Heart right ventricle (tissue), 16 donors: ENCODE data around the gene DUS2. TPM values are rescaled to one million over a fixed set of nuclear protein-coding genes. Genes with fewer than 3 reads are reported as not detected.

ENCODE experiments used
- ATAC-seq, 8 donors: fragments of 200-7000 bp; cut with Tn5 transposase; one replicate each; pipeline ENCODE4 v1.9.1; 2020; ENCODE audit warnings: mild to moderate bottlenecking in 8 of 8, moderate library complexity in 8 of 8, moderate number of reproducible peaks in 1 of 8
- DNase-seq, 2 donors: peaks; one replicate each; pipeline ENCODE4 v3.0.0-alpha.2; 2020
- H3K27ac ChIP-seq, 10 donors: fragments of 200-600 bp; sonication (generic) in 2 of 10; one replicate each; pipeline versions ENCODE4 v1.5.0 to v1.8.0; 2020 to 2022; ENCODE audit warnings: mild to moderate bottlenecking in 3 of 10
- H3K27me3 ChIP-seq, 7 donors: fragments of 200-600 bp; one replicate each; pipeline ENCODE4 v1.8.0; 2021 to 2022; ENCODE audit warnings: mild to moderate bottlenecking in 2 of 7
- H3K36me3 ChIP-seq, 9 donors: fragments of 200-600 bp; sonication (generic) in 1 of 9; one replicate each; pipeline versions ENCODE4 v1.5.0 to v1.8.0; 2020 to 2022; ENCODE audit warnings: mild to moderate bottlenecking in 2 of 9
- H3K4me1 ChIP-seq, 9 donors: fragments of 200-600 bp; sonication (generic) in 1 of 9; one replicate each; pipeline versions ENCODE4 v1.5.0 to v1.8.0; 2020 to 2022; ENCODE audit warnings: mild to moderate bottlenecking in 4 of 9
- H3K4me3 ChIP-seq, 10 donors: fragments of 200-600 bp; sonication (generic) in 2 of 10; one replicate each; pipeline versions ENCODE4 v1.5.0 to v1.8.0; 2020 to 2022; ENCODE audit warnings: mild to moderate bottlenecking in 7 of 10, moderate library complexity in 2 of 10
- H3K9me3 ChIP-seq, 11 donors: fragments of 200-600 bp in 10 of 11; sonication (generic) in 2 of 11; one replicate each; pipeline versions ENCODE4 v1.5.0 to v1.8.0; 2013 to 2022; ENCODE audit warnings: mild to moderate bottlenecking in 2 of 11, control low read depth in 1 of 11, moderate library complexity in 1 of 11
- WGBS, 2 donors: extraction: QIAGEN DNeasy Blood & Tissue Kit; methylation state at CpG; one replicate each; pipeline ENCODE4 v1.1.7; 2013; ENCODE audit warnings: inconsistent platforms in 1 of 2; 5-methylcytosine and 5-hydroxymethylcytosine counted together
- intact Hi-C, 10 donors: fragments of 100-400 bp; cut with DNase I; formaldehyde crosslinking; loops; one replicate each; pipeline versions ENCODE4 v1.11.1 to v1.14.2; 2022
- polyA plus RNA-seq, 2 donors: library from polyadenylated mRNA; stranded (reverse); fragments of 200-250 nt; gene quantifications; one replicate each; pipeline ENCODE4 v1.2.3, GENCODE V29; 2013
- total RNA-seq, 10 donors: library from RNA; stranded (reverse); fragmentation: NEBNext Ultra II Directional in 3 of 10; extraction: Animal tissue kit (Norgen Biotek cat#: 25700) in 3 of 10; gene quantifications; one replicate each; pipeline versions ENCODE4 v1.2.1 to v1.2.4, GENCODE V29; 2021 to 2023
- TF ChIP-seq, protein P1 (sequence below), 9 donors: fragments of 200-600 bp; sonication (generic) in 2 of 9; IDR thresholded peaks; one replicate each; pipeline versions ENCODE4 v1.5.0 to v1.8.0; 2021 to 2022; ENCODE audit warnings: antibody characterized with exemption in 9 of 9, mild to moderate bottlenecking in 5 of 9, moderate library complexity in 1 of 9
- donor health status: Arrhythmogenic right ventricular cardiomyopathy.
- donor health status: ischemic (EF 13 %, LVEDD 7.1; RV severe dilation, severe dysfunction).
- donor health status: healthy with polysubstance abuse.
- donor health status: DM: no; HTN: yes; CAD: no.
- donor health status: DM: no; HTN: no; CAD: no.
- donor health status: ischemic (EF 25% LVEDD 6.9; RV normal size, moderate dysfunction).
- donor health status: ischemic (EF 25% LVEDD 5.7; RV mildly dilated, moderate dysfunction).
- donor health status: healthy.
- donor health status: DM: yes; HTN: yes; CAD: no.
- donor health status: Ischemic cardiomyopathy.
- donor health status: ischemic (EF 35%, LVEDD 5.7; RV mildly dilated, moderate dysfunction).
- donor health status: nonischemic (EF 11% LVEDD 7.7; RV severe dilation, severe dysfunction).
- donor health status: DM: yes; HTN: yes; CAD: no.
- donor health status: PGD.
- donor health status: ischemic (EF 29% LVEDD 5.4; RV normal size, mild dysfunction).
- donor health status: nonischemic (EF 23%, LVEDD 6.1; RV moderate dilation, normal function).

DUS2 gene
- total and polyA plus RNA-seq, 12 donors = 4.2 to 13.1 (median 7.2) TPM

DNA sequence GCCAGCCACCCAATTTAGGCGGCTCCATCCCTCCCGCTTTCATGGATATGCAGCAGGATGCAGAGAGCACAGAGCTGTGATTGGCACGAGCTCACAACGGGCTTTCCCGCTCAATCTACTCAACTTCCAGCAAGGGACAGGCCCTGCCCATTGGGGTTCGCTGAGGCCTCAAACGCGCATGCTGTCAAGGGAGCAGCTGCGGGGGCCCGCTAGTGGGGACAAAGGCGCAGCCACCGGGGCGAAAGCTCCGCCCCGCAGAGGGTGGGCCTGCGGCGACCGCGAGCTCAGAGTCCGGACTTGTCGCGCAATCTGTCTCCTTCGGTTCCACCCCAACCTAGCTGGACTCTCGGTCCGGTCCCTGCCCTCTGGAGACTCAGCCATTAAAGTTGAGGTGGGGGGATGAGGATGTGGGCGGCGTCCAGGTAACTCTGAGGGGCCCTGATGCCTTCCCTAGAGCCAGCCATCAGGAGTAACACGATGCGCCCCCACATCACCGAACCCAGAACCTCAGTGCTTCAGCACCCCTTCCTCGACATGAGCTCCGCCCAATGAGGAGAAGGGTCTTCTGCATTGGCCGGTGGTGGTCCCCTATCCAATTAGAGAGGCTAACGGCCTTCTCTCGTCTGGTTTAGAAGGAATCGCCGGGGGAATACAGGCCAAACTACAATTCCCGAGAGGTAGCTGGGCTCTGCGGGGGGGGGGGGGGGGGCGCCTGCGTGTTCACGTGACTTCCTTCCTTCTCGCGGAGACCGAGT is 61.6 kb downstream of the DUS2 start:
- 0 to 1% methylated on average over 38 to 45 of the region's 45 CpGs for WGBS, 2 donors
- peaks cover 14 to 85% (median 65%) of the 10 kb centered on the region in 9 donors for H3K4me1 ChIP-seq
- intact Hi-C loops = loop anchor here in 2 of 10 donors (5.0 to 10.0 kb wide), 2 partner anchors 143 to 150 kb away; partner anchors contain the start of gene ESRP2 (in 1 of the 2)

DNA sequence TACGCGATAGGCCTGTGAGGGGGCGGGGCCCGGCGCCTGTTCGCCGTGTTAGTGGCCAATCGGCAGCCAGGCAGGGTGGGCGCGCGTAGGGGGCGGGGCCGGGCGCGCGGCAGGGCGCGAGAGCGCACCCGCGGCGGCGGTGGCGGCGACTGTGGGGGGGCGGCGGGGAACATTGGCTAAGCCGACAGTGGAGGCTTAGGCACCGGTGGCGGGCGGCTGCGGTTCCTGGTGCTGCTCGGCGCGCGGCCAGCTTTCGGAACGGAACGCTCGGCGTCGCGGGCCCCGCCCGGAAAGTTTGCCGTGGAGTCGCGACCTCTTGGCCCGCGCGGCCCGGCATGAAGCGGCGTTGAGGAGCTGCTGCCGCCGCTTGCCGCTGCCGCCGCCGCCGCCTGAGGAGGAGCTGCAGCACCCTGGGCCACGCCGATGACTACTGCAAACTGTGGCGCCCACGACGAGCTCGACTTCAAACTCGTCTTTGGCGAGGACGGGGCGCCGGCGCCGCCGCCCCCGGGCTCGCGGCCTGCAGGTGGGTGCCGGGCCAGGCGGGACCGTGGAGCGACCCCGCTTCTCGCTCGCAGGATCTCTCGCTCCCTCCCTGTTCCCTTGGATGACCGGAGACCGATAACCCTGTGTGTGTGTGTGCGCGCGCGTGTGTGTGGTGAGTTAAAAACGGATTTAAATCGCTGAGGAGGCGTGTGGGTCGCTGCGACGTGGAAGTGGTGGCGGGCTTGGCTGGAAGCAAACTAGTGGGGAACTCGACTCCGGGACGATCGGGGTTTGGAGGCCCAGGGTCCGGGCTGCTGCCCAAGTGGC is 62.4 kb downstream of the DUS2 start, which contains the start of gene NFATC3:
Gene NFATC3 (plus strand): TSS at position 112 of the 813 bp plus-strand sequence. CDS start 312 bp downstream, at position 424.
- Histone ChIP-seq H3K4me1 (peaks cover 8 to 85% (median 60%) of the 10 kb centered on the region in 9 donors), H3K9me3 (no peaks in the 10 kb centered on the region), H3K36me3 (no peaks in the 10 kb centered on the region), H3K27me3 (no peaks in the 10 kb centered on the region), H3K4me3 (peak within 1 kb of the TSS; percentile 84 to 93 (median 90)), H3K27ac (peak within 1 kb of the TSS; percentile 94 to 100 (median 98))
- peak; percentile 87 to 94 (median 92) for ATAC-seq
- TF ChIP-seq, protein P1, sequence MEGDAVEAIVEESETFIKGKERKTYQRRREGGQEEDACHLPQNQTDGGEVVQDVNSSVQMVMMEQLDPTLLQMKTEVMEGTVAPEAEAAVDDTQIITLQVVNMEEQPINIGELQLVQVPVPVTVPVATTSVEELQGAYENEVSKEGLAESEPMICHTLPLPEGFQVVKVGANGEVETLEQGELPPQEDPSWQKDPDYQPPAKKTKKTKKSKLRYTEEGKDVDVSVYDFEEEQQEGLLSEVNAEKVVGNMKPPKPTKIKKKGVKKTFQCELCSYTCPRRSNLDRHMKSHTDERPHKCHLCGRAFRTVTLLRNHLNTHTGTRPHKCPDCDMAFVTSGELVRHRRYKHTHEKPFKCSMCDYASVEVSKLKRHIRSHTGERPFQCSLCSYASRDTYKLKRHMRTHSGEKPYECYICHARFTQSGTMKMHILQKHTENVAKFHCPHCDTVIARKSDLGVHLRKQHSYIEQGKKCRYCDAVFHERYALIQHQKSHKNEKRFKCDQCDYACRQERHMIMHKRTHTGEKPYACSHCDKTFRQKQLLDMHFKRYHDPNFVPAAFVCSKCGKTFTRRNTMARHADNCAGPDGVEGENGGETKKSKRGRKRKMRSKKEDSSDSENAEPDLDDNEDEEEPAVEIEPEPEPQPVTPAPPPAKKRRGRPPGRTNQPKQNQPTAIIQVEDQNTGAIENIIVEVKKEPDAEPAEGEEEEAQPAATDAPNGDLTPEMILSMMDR (IDR thresholded peaks at IDR 0.05) = peak in 3 of 9 donors; percentile 18 to 36 (median 22)
- intact Hi-C loops = loop anchor here in 2 of 10 donors (5.0 to 10.0 kb wide), 2 partner anchors 142 to 149 kb away; partner anchors contain the start of gene ESRP2 (in 1 of the 2)
- peak; percentile 99 for DNase-seq
- WGBS, 2 donors = 0% methylated on average over 99 to 104 of the region's 104 CpGs

More for the DNA sequence above, 61.6 kb downstream of the DUS2 start:
- DNase-seq = peak; percentile 92 to 93
- no peaks in the 10 kb centered on the region for H3K36me3 ChIP-seq
- TF ChIP-seq, protein P1 (IDR thresholded peaks at IDR 0.05) = peak in 5 of 9 donors; percentile 24 to 49 (median 28)
- no peaks in the 10 kb centered on the region for H3K27me3 ChIP-seq
- peak overlapping the region; percentile 94 to 100 (median 98) for H3K27ac ChIP-seq
- peak overlapping the region; percentile 36 to 93 (median 78) for H3K4me3 ChIP-seq
- ATAC-seq = peak; percentile 73 to 92 (median 86)
- H3K9me3 ChIP-seq = no peaks in the 10 kb centered on the region

DNA sequence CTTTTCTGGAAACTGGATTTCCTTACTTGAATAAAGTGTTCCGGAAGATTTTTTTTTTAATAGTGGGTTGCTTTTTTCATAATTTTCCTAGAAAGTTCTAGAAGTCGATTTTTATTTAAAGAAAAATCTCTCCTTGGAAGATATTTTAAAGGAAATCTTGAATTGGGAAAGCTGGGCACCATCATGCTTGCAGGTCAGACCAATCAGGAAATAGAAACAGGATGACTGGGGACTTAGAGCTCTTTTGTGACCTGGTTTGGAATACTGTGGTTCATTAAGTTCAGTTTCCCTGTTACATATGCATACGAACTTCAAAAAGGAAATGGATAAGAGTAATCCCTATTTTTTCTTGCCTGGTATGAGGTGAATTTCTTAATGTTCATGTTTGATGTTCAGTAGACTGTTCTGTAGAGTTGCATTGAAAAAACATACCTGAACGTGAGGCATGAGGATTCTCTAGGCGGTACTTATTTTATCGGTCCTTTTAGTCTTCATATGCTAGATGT is 63.3 kb downstream of the DUS2 start:
- intact Hi-C loops = loop anchor here in 2 of 10 donors (5.0 to 10.0 kb wide), 2 partner anchors 141 to 148 kb away; partner anchors contain the start of gene ESRP2 (in 1 of the 2)
- ATAC-seq (no peak), DNase-seq (no peak)
- Histone ChIP-seq H3K9me3 (no peaks in the 10 kb centered on the region), H3K27ac (peak overlapping the region; percentile 73 to 100 (median 96)), H3K4me3 (peak overlapping the region; percentile 84 to 93 (median 90)), H3K4me1 (peaks cover 6 to 85% (median 60%) of the 10 kb centered on the region in 9 donors), H3K27me3 (no peaks in the 10 kb centered on the region), H3K36me3 (no peaks in the 10 kb centered on the region)
- 1 to 2% methylated on average over 6 of the region's 6 CpGs for WGBS, 2 donors
- TF ChIP-seq, protein P1 (IDR thresholded peaks at IDR 0.05) = no peak
